Kasumi-1 (cell line): Measurements from ENCODE around the gene RAB4B.
"Not testable (repeated sequence)": the region's sequence is repeated elsewhere in the genome, so short reads cannot be mapped to it uniquely, and the experiment has no call there.

ENCODE experiments used
- DNase-seq, 2 experiments: peaks; one replicate each; lab custom pipeline; 2025; lab: John Stamatoyannopoulos, UW

RAB4B gene

GRCh38 chr19:40750874-40751537 is 27.0 kb upstream of the RAB4B start, which contains the start of gene SNRPA:
SNRPA (plus strand) TSS chr19:40751203; CDS start chr19:40751409, 206 bp downstream.
- DNase-seq, result peak; percentile 96 to 97

- DNase-seq, result no peak
These were observed 25.7 kb upstream of the RAB4B start for GRCh38 chr19:40752257-40752781.

GRCh38 chr19:40754611-40755247 is 23.3 kb upstream of the RAB4B start:
- DNase-seq, result no peak

GRCh38 chr19:40755248-40755624 is 22.8 kb upstream of the RAB4B start:
- no peak for DNase-seq

- no peak for DNase-seq
These were observed 22.3 kb upstream of the RAB4B start for GRCh38 chr19:40755791-40756190.

- no peak for DNase-seq
These were observed 21.4 kb upstream of the RAB4B start for GRCh38 chr19:40756502-40757110.

GRCh38 chr19:40758491-40758890 is 19.6 kb upstream of the RAB4B start:
- no peak for DNase-seq

GRCh38 chr19:40759352-40759751 is 18.7 kb upstream of the RAB4B start:
- no peak for DNase-seq

- no peak for DNase-seq
These were observed 15.1 kb upstream of the RAB4B start for GRCh38 chr19:40762754-40763470.

GRCh38 chr19:40763526-40763925 is 14.5 kb upstream of the RAB4B start:
- DNase-seq, result no peak

GRCh38 chr19:40763963-40764362 is 14.1 kb upstream of the RAB4B start:
- no peak for DNase-seq

GRCh38 chr19:40766385-40766784 is 11.7 kb upstream of the RAB4B start:
- not testable (repeated sequence) for DNase-seq

GRCh38 chr19:40768869-40769268 is 9.2 kb upstream of the RAB4B start:
- no peak for DNase-seq

GRCh38 chr19:40771101-40771862 is 6.8 kb upstream of the RAB4B start:
- peak; percentile 3 to 23 for DNase-seq

- DNase-seq, result no peak
These were observed 3.0 kb upstream of the RAB4B start, which contains the start of gene MIA for GRCh38 chr19:40774916-40775631. MIA (plus strand) TSS chr19:40775521; CDS start chr19:40775543, 22 bp downstream.

- DNase-seq, result no peak
These were observed 2.4 kb upstream of the RAB4B start for GRCh38 chr19:40775632-40776022.

GRCh38 chr19:40776364-40776763 is 1.7 kb upstream of the RAB4B start:
- DNase-seq, result no peak

- peak; percentile 96 for DNase-seq
These were observed 959 bp upstream of the RAB4B start for GRCh38 chr19:40776932-40777644.

- no peak for DNase-seq
These were observed 456 bp upstream of the RAB4B start for GRCh38 chr19:40777645-40777936.

- no peak for DNase-seq
These were observed 748 bp downstream of the RAB4B start for GRCh38 chr19:40778706-40779284.
